ENCODE data around the gene PTPRM.

The PTPRM gene

GRCh38 chr18:8231316-8231715, 664.2 kb downstream of the PTPRM start:
- no peak for DNase-seq (ENCODE audit: low read depth in 2 of 2)

- no peak for DNase-seq (ENCODE audit: low read depth in 2 of 2)
Measured at GRCh38 chr18:8232791-8233190, 665.7 kb downstream of the PTPRM start.

GRCh38 chr18:8235894-8236293, 668.8 kb downstream of the PTPRM start:
- no peak for DNase-seq (ENCODE audit: low read depth in 2 of 2)

GRCh38 chr18:8238507-8238906, 671.4 kb downstream of the PTPRM start:
- no peak for DNase-seq (ENCODE audit: low read depth in 2 of 2)

GRCh38 chr18:8241731-8242130, 674.6 kb downstream of the PTPRM start:
- no peak for DNase-seq (ENCODE audit: low read depth in 2 of 2)

GRCh38 chr18:8242151-8242696, 675.1 kb downstream of the PTPRM start:
- no peak for DNase-seq (ENCODE audit: low read depth in 2 of 2)

- no peak for DNase-seq (ENCODE audit: low read depth in 2 of 2)
Measured at GRCh38 chr18:8247700-8248099, 680.6 kb downstream of the PTPRM start.

GRCh38 chr18:8248576-8248975, 681.5 kb downstream of the PTPRM start:
- DNase-seq (ENCODE audit: low read depth in 2 of 2), result no peak

- DNase-seq (ENCODE audit: low read depth in 2 of 2), result no peak
Measured at GRCh38 chr18:8249811-8250210, 682.7 kb downstream of the PTPRM start.

- no peak for DNase-seq (ENCODE audit: low read depth in 2 of 2)
Measured at GRCh38 chr18:8252371-8252770, 685.3 kb downstream of the PTPRM start.

GRCh38 chr18:8253944-8254343, 686.8 kb downstream of the PTPRM start:
- DNase-seq (ENCODE audit: low read depth in 2 of 2), result no peak

GRCh38 chr18:8254654-8255053, 687.5 kb downstream of the PTPRM start:
- no peak for DNase-seq (ENCODE audit: low read depth in 2 of 2)

- no peak for DNase-seq (ENCODE audit: low read depth in 2 of 2)
Measured at GRCh38 chr18:8257851-8258434, 690.8 kb downstream of the PTPRM start.

- no peak for DNase-seq (ENCODE audit: low read depth in 2 of 2)
Measured at GRCh38 chr18:8260319-8260718, 693.2 kb downstream of the PTPRM start.

GRCh38 chr18:8260827-8261226, 693.7 kb downstream of the PTPRM start:
- DNase-seq (ENCODE audit: low read depth in 2 of 2), result no peak

GRCh38 chr18:8261651-8262091, 694.6 kb downstream of the PTPRM start:
- no peak for DNase-seq (ENCODE audit: low read depth in 2 of 2)

- DNase-seq (ENCODE audit: low read depth in 2 of 2), result no peak
Measured at GRCh38 chr18:8262221-8262620, 695.1 kb downstream of the PTPRM start.

- DNase-seq (ENCODE audit: low read depth in 2 of 2), result no peak
Measured at GRCh38 chr18:8264116-8264515, 697.0 kb downstream of the PTPRM start.

- no peak for DNase-seq (ENCODE audit: low read depth in 2 of 2)
Measured at GRCh38 chr18:8264861-8265411, 697.8 kb downstream of the PTPRM start.

- no peak for DNase-seq (ENCODE audit: low read depth in 2 of 2)
Measured at GRCh38 chr18:8272254-8272653, 705.1 kb downstream of the PTPRM start.

- no peak for DNase-seq (ENCODE audit: low read depth in 2 of 2)
Measured at GRCh38 chr18:8274370-8274769, 707.3 kb downstream of the PTPRM start.

GRCh38 chr18:8276406-8276805, 709.3 kb downstream of the PTPRM start:
- DNase-seq (ENCODE audit: low read depth in 2 of 2), result no peak

- DNase-seq (ENCODE audit: low read depth in 2 of 2), result no peak
Measured at GRCh38 chr18:8277270-8277669, 710.2 kb downstream of the PTPRM start.

- DNase-seq (ENCODE audit: low read depth in 2 of 2), result no peak
Measured at GRCh38 chr18:8279346-8279745, 712.2 kb downstream of the PTPRM start.
